Activated CD4-positive, alpha-beta T cell treated with anti-CD3 and anti-CD28 coated beads for 36 hours (primary cell): ENCODE data around the gene TSPAN14. TPM values are rescaled to one million over a fixed set of nuclear protein-coding genes. Genes with fewer than 3 reads are reported as not detected.

Experiments used
- ATAC-seq: fragments of 200-7000 bp; cut with Tn5 transposase; one replicate; pipeline ENCODE4 v1.10.0; 2021; ENCODE audit warnings: mild to moderate bottlenecking, moderate library complexity
- CTCF ChIA-PET: fragments of 350-600 bp; sonication (Branson Sonifier 250); formaldehyde crosslinking; loops from one replicate; lab custom pipeline; 2021; ENCODE audit warnings: antibody characterized with exemption; lab: Charles Lee
- POLR2A ChIA-PET: fragments of 350-600 bp; sonication (Branson Sonifier 250); formaldehyde crosslinking; loops from one replicate; lab custom pipeline; 2021; ENCODE audit warnings: antibody characterized with exemption, inconsistent platforms; lab: Charles Lee
- DNase-seq: peaks from one replicate; pipeline ENCODE4 v3.0.0-alpha.2; 2020
- H3K27ac Mint-ChIP-seq: one replicate; pipeline ENCODE4 v1.8.0; 2021; ENCODE audit warnings: mixed read lengths
- H3K27me3 Mint-ChIP-seq: one replicate; pipeline ENCODE4 v1.8.0; 2021; ENCODE audit warnings: mixed read lengths
- H3K36me3 Mint-ChIP-seq: one replicate; pipeline ENCODE4 v1.8.0; 2021; ENCODE audit warnings: low read depth, mixed read lengths
- H3K4me1 Mint-ChIP-seq: one replicate; pipeline ENCODE4 v1.8.0; 2021; ENCODE audit warnings: mixed read lengths
- H3K4me3 Mint-ChIP-seq: one replicate; pipeline ENCODE4 v1.8.0; 2021; ENCODE audit warnings: mild to moderate bottlenecking, moderate library complexity, mixed read lengths
- H3K9me3 Mint-ChIP-seq: one replicate; pipeline ENCODE4 v1.8.0; 2021; ENCODE audit warnings: low read depth, mixed read lengths
- intact Hi-C, 2 experiments: fragments of 100-400 bp; cut with DNase I in 1 of 2; cut with micrococcal nuclease in 1 of 2; formaldehyde crosslinking; loops; one replicate each; pipeline versions ENCODE4 v1.14.2 to v1.15.1; 2022 to 2024; cut with DNase I, micrococcal nuclease
- total RNA-seq, 2 experiments: library from RNA; stranded (reverse); gene quantifications; one replicate each; pipeline ENCODE4 v1.2.3, GENCODE V29; 2021

TSPAN14 gene
- total RNA-seq, 2 experiments from 2014 or later: 37.6 to 43.8 TPM

- DNase-seq: no peak
Observed at GRCh38 chr10:80513106-80513505, 59.0 kb downstream of the TSPAN14 start.

DNA sequence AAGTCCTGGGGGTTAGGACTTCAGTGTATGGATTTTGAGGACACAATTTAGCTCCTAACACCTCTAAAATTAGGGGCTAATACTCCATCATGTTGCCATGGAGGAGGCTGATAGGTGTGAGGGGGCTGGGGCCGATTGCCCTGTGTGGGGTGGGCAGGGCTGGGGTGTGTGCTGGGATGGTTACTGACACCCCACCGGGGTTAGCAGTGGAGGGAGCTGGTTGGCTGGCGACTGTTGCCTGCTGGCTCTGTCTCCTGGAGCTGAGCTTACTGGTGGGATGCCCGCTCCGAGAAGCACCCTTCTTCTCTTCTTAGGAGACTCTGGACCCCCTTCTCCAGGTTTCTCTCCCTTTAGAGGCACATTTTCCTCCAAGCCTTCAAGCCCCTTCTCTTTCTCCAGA is 61.4 kb downstream of the TSPAN14 start:
- Mint-ChIP-seq H3K36me3 (peaks cover 41% of the 10 kb centered on the region), H3K4me1 (peaks cover 18% of the 10 kb centered on the region), H3K27ac (no peak overlapping the region), H3K27me3 (no peaks in the 10 kb centered on the region), H3K9me3 (no peaks in the 10 kb centered on the region), H3K4me3 (no peak overlapping the region)
- intact Hi-C loops: no loop called here
- DNase-seq (no peak), ATAC-seq (no peak)
- CTCF ChIA-PET: interaction anchor here (1.0 to 2.4 kb wide), 3 partner anchors 10 to 107 kb away, joined by 4 to 11 read pairs (median 6); partner anchors contain the start of gene PRXL2A
- POLR2A ChIA-PET: no interaction called here

More at GRCh38 chr10:80513106-80513505, 59.0 kb downstream of the TSPAN14 start:
- H3K36me3 Mint-ChIP-seq: peaks cover 48% of the 10 kb centered on the region
- no peak overlapping the region for H3K4me3 Mint-ChIP-seq
- peaks cover 25% of the 10 kb centered on the region for H3K4me1 Mint-ChIP-seq
- intact Hi-C loops: no loop called here
- no peaks in the 10 kb centered on the region for H3K9me3 Mint-ChIP-seq
- no peaks in the 10 kb centered on the region for H3K27me3 Mint-ChIP-seq
- ATAC-seq: no peak
- peak overlapping the region; percentile 53 for H3K27ac Mint-ChIP-seq
- CTCF ChIA-PET: interaction anchor here (0.6 to 3.4 kb wide), 5 partner anchors 13 to 432 kb away, joined by 3 to 38 read pairs (median 6); no protein-coding TSS in a partner anchor
- POLR2A ChIA-PET: no interaction called here

DNA sequence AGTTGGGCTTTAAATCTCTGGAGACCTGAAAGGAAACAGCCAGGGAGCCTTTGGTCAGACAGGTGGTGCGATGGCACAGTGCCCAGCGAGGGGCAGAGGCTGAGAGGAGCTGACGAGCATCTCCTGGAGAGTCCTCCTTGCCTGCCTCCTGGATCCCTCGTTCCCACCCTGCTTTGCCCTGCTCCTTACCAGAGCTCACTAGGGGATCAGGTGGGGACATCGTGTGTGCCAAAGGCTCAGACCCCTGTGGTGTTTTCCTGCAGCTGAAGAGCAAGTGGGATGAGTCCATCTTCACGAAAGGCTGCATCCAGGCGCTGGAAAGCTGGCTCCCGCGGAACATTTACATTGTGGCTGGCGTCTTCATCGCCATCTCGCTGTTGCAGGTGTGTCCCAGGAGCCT is 61.8 kb downstream of the TSPAN14 start:
- Mint-ChIP-seq H3K27me3 (no peaks in the 10 kb centered on the region), H3K4me1 (peaks cover 16% of the 10 kb centered on the region), H3K36me3 (peaks cover 40% of the 10 kb centered on the region), H3K4me3 (no peak overlapping the region), H3K27ac (peak overlapping the region; percentile 73), H3K9me3 (no peaks in the 10 kb centered on the region)
- no peak for ATAC-seq
- CTCF ChIA-PET: interaction anchor here (1.0 to 2.4 kb wide), 3 partner anchors 10 to 108 kb away, joined by 4 to 11 read pairs (median 6); partner anchors contain the start of gene PRXL2A
- intact Hi-C loops: no loop called here
- POLR2A ChIA-PET: no interaction called here
- DNase-seq: no peak

- intact Hi-C loops: no loop called here
- CTCF ChIA-PET: no interaction called here
- H3K9me3 Mint-ChIP-seq: no peaks in the 10 kb centered on the region
- DNase-seq (no peak), ATAC-seq (peak; percentile 34)
- H3K27ac Mint-ChIP-seq: peak overlapping the region; percentile 44
- peaks cover 9% of the 10 kb centered on the region for H3K4me1 Mint-ChIP-seq
- no peak overlapping the region for H3K4me3 Mint-ChIP-seq
- peaks cover 41% of the 10 kb centered on the region for H3K36me3 Mint-ChIP-seq
- POLR2A ChIA-PET: no interaction called here
- no peaks in the 10 kb centered on the region for H3K27me3 Mint-ChIP-seq
Observed at GRCh38 chr10:80516506-80517075, 62.5 kb downstream of the TSPAN14 start.

DNA sequence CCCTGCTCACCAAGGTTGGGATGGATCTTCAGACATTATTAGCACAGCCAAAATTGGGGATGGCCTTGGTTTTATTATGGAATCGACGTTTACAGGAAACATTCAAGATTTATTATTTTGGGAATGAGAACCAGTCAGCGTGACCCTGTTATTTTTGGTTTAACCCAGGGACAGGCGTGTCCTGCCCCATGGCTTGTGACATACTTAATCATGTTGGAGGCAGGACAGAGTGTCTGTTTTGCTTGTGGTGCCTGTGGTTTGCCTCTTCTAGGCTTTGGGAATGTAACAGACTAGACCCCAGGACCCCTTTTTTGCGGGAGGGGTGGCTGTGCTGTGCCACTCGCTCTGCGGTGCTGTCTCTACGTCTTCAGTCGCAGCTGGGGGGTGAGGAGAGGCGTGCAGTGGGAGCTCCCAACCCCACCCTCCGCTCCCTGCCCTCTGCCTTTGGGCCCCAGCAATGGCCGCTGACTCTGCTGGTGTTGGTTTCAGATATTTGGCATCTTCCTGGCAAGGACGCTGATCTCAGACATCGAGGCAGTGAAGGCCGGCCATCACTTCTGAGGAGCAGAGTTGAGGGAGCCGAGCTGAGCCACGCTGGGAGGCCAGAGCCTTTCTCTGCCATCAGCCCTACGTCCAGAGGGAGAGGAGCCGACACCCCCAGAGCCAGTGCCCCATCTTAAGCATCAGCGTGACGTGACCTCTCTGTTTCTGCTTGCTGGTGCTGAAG is 63.5 kb downstream of the TSPAN14 start:
- Mint-ChIP-seq H3K9me3 (no peaks in the 10 kb centered on the region), H3K36me3 (peaks cover 36% of the 10 kb centered on the region), H3K27me3 (no peaks in the 10 kb centered on the region), H3K27ac (peak overlapping the region; percentile 44), H3K4me1 (peaks cover 8% of the 10 kb centered on the region), H3K4me3 (no peak overlapping the region)
- POLR2A ChIA-PET: no interaction called here
- CTCF ChIA-PET: interaction anchor here (0.6 kb wide), 1 partner anchor 12 kb away, joined by 3 read pairs; no protein-coding TSS in a partner anchor
- intact Hi-C loops: no loop called here
- no peak for ATAC-seq
- DNase-seq: no peak

- H3K4me3 Mint-ChIP-seq: no peak overlapping the region
- ChIA-PET CTCF (interaction anchor here (0.6 to 1.9 kb wide), 2 partner anchors 13 kb away, joined by 3 to 8 read pairs; no protein-coding TSS in a partner anchor), POLR2A (no interaction called here)
- ATAC-seq (no peak), DNase-seq (no peak)
- H3K36me3 Mint-ChIP-seq: peaks cover 33% of the 10 kb centered on the region
- H3K4me1 Mint-ChIP-seq: peaks cover 13% of the 10 kb centered on the region
- H3K27ac Mint-ChIP-seq: peak overlapping the region; percentile 48
- H3K27me3 Mint-ChIP-seq: no peaks in the 10 kb centered on the region
- intact Hi-C loops: no loop called here
- no peaks in the 10 kb centered on the region for H3K9me3 Mint-ChIP-seq
Observed at GRCh38 chr10:80518143-80518806, 64.2 kb downstream of the TSPAN14 start.

DNA sequence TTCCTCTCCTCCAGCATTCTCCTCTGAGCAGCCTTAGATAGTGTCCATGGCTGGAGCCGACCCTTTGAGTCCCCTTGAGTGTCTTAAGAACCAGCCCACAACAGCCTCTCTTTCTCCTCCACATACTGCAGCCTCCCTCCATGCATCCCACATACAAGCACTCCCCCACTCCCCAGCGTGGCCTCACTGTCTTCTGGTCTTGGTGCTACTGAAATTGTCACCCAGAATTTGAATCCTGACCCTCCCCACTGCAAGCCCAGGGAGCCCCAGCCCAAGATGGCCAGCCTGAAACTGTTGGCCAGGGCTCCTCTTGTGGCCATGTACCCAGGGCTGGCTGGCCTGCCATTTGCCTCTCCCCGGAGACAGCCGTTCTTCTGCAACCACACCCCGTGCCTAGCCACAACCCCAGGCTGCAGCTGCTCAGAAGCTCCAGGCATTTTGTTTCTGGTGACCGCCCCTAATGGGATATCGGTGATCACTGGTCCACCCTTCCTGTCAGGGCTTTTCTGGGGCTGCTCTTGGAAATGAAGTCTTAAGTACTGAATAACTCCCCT is 64.8 kb downstream of the TSPAN14 start:
- Mint-ChIP-seq H3K4me3 (no peak overlapping the region), H3K36me3 (peaks cover 30% of the 10 kb centered on the region), H3K9me3 (no peaks in the 10 kb centered on the region), H3K27me3 (no peaks in the 10 kb centered on the region), H3K4me1 (peaks cover 17% of the 10 kb centered on the region), H3K27ac (peak overlapping the region; percentile 48)
- ChIA-PET POLR2A (no interaction called here), CTCF (interaction anchor here (1.9 kb wide), 1 partner anchor 13 kb away, joined by 8 read pairs; no protein-coding TSS in a partner anchor)
- intact Hi-C loops: no loop called here
- ATAC-seq (no peak), DNase-seq (peak; percentile 2)

GRCh38 chr10:80519936-80520650 is 66.0 kb downstream of the TSPAN14 start:
- H3K27me3 Mint-ChIP-seq: no peaks in the 10 kb centered on the region
- no peak overlapping the region for H3K4me3 Mint-ChIP-seq
- ATAC-seq: no peak
- ChIA-PET CTCF (interaction anchor here (0.8 to 1.9 kb wide), 4 partner anchors 9 to 76 kb away, joined by 3 to 8 read pairs (median 4); no protein-coding TSS in a partner anchor), POLR2A (no interaction called here)
- no peak for DNase-seq
- peaks cover 24% of the 10 kb centered on the region for H3K4me1 Mint-ChIP-seq
- intact Hi-C loops: loop anchor here in 1 of 2 experiments (10.0 kb wide), 1 partner anchor 445 kb away; the partner anchor contains the start of gene TMEM254
- peak overlapping the region; percentile 29 for H3K27ac Mint-ChIP-seq
- peaks cover 21% of the 10 kb centered on the region for H3K36me3 Mint-ChIP-seq
- H3K9me3 Mint-ChIP-seq: no peaks in the 10 kb centered on the region

DNA sequence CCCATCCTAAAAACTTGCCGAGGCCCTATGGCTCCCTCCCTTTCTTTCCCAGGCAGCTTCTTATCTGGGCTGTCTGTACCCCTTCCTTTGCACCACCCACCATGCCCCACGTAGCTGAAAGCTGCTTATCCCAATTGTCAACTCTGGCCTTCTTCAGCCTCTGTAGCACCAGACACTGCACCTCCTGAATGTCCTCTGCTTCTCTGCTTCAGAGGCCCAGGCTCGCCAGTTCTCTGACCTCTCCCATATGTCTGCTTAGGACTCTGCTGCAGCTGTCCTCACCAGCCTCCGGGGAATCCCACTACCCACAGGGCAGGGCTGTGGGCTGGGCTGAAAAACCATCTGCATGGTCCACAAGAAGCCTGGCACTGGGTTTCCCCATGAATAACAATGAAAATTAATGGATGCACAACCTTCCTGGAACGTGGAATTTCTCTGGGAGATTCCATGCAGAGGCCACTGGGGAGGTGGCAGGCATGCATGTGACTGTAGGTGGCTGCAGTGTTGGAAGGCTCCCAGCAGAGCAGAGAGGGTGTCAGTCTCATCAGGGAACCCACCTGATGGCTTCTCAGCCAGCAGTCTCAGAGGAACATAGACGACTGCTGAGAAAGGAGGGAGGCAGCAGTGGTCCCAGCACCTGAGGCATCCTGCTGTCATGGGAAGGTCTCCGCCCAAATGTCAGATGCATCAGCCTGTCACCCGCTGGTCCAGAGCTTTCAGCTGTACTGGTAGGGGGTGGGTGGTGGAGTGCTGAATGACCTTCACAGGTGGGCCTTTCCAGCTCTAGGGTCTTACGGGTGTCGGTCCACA is 66.8 kb downstream of the TSPAN14 start:
- H3K27me3 Mint-ChIP-seq: no peaks in the 10 kb centered on the region
- ChIA-PET POLR2A (no interaction called here), CTCF (interaction anchor here (0.6 to 1.3 kb wide), 5 partner anchors 10 to 977 kb away, joined by 3 to 5 read pairs (median 4); no protein-coding TSS in a partner anchor)
- H3K9me3 Mint-ChIP-seq: no peaks in the 10 kb centered on the region
- H3K4me1 Mint-ChIP-seq: peaks cover 30% of the 10 kb centered on the region
- ATAC-seq (no peak), DNase-seq (no peak)
- intact Hi-C loops: loop anchor here in 1 of 2 experiments (10.0 kb wide), 1 partner anchor 446 kb away; the partner anchor contains the start of gene TMEM254
- no peak overlapping the region for H3K4me3 Mint-ChIP-seq
- peaks cover 21% of the 10 kb centered on the region for H3K36me3 Mint-ChIP-seq
- H3K27ac Mint-ChIP-seq: peak overlapping the region; percentile 29

- Mint-ChIP-seq H3K4me3 (no peak overlapping the region), H3K27ac (peak overlapping the region; percentile 38), H3K9me3 (no peaks in the 10 kb centered on the region), H3K4me1 (peaks cover 38% of the 10 kb centered on the region), H3K36me3 (peaks cover 13% of the 10 kb centered on the region), H3K27me3 (no peaks in the 10 kb centered on the region)
- intact Hi-C loops: loop anchor here in 1 of 2 experiments (10.0 kb wide), 1 partner anchor 448 kb away; the partner anchor contains the start of gene TMEM254
- ChIA-PET POLR2A (no interaction called here), CTCF (no interaction called here)
- ATAC-seq (peak; percentile 30), DNase-seq (no peak)
Observed at GRCh38 chr10:80522756-80523363, 68.8 kb downstream of the TSPAN14 start.
